GM21360 (cell line): ENCODE results near the gene ST8SIA4.
"Not testable (repeated sequence)": the region's sequence is repeated elsewhere in the genome, so short reads cannot be mapped to it uniquely, and the experiment has no call there.

Experiments
- ATAC-seq: cut with Tn5 transposase; IDR thresholded peaks from one replicate; pipeline ENCODE4 v1.9.1; 2021; ENCODE audit warnings: mild to moderate bottlenecking, moderate library complexity; ENCODE audit not compliant: unreplicated experiment

The ST8SIA4 gene

GRCh38 chr5:100789694-100790093, 113.4 kb downstream of the ST8SIA4 start:
- ATAC-seq: no peak

DNA sequence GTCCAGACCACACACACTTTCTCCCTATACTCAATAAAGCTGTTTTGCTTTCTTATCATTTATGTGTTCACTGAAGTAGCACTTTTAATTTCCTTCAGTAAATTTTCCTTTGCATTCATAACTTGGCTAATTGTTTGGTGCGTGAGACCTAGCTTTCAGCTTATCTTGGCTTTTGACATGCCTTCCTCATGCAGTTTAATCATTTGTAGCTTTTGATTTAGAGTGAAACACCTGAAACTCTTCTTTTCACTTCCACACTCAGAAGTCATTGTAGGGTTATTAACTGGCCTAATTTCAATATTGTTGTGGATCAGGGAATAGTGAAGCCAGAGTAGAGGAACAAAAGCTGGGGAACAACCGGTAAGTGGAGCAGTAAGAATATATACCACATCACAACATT, 114.7 kb downstream of the ST8SIA4 start:
- ATAC-seq: no peak

DNA sequence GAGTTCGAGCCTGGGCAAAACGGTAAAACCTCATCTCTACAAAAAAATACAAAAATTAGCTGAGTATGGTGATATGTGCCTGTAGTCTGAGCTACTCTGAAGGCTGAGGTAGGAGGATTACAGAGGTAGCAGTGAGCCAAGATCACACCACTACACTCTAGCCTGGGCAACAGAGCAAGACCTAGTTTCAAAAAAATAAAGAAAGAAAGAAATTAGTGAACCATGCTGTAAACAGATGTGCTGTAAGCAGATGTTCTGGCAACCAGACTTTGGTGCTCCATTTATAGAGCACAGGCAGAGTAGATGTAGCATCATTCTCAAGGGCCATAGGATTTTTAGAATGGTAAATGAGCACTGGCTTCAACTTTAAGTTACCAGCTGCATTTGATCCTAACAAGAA, 115.4 kb downstream of the ST8SIA4 start:
- ATAC-seq: peak; percentile 90

DNA sequence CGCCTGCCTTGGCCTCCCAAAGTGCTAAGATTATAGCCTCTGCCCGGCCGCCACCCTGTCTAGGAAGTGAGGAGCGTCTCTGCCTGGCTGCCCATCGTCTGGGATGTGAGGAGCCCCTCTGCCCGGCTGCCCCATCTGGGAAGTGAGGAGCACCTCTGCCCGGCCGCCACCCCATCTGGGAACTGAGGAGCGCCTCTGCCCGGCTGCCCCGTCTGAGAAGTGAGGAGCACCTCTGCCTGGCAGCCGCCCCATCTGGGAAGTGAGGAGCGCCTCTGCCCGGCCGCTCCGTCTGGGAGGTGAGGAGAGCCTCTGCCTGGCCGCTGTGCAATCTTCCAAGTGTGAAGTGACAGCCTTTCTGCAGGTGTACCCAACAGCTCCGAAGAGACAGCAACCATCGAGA, 117.5 kb downstream of the ST8SIA4 start:
- not testable (repeated sequence) for ATAC-seq

DNA sequence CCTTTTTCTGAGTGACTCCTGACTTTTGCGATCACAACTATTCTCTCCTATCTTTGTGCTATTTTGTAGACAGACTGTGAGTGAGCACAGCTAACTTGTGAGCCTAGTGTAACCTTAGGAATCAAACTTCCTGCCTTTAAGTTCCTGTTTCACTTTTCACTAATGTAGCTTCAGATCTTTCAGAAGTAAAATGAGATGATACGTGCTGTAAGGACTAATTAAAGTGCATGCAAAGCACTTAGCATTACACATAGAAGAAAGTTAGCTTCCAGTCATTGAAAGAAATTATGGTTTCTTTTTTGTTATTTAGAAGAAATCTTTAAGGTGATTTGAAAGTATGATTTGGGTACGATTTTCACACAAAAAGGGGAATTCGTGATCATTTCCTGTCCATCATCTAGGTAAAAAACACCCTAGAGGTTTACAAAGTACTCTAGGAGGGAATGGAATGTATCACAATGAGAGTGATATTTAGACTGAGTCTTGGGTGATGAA, 122.7 kb downstream of the ST8SIA4 start:
- ATAC-seq: peak; percentile 77

GRCh38 chr5:100779669-100780375, 123.3 kb downstream of the ST8SIA4 start:
- ATAC-seq: peak; percentile 31

DNA sequence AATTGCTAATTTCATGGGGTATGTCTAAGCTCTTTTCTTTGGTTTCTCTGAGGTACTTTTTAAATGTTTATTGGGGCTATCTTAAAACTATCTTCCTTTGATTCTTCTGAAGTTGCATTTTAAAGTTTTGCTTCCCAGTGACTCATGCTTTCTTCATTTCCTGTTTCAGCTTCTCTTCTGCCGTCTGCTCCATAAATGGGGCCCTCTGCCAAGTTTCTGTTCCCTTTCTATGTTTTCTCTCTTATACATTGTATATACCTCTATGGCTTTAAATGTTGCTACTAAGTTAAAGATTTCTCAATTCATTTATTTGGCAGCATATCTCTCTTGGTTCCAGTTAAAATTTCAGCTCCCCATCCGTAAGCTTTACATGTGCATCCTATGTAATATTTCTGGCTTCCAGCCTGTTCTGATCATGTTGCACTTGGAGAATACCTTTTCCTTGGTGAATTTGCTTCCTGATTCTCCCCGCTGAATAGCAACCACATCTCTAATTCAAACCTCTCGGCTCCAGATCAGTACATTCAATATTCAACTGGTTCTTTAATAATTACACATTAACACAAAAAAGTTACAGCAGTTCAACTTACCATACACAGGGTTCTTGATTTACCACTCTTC, 125.3 kb downstream of the ST8SIA4 start:
- ATAC-seq: peak; percentile 72

GRCh38 chr5:100775533-100775855, 127.6 kb downstream of the ST8SIA4 start:
- ATAC-seq: no peak

DNA sequence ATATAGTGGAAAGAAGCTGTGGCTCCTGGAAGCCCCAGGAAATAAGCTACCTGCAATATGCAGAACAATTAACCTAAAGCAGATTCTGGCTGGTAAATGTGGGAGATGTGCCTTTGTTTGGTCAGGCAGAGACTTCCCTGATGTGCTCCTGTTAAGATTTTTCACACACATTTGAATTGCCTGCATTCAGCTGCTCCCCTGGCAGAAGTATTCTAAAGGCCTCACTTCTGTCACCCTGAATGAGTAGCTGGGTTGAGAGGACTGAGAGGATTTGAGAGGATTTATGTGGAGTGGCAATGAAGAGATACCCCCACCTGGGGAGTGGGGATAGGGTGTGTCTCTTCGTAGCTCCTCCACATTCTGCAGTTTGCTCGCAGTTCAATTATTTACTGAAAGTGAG, 130.5 kb downstream of the ST8SIA4 start:
- no peak for ATAC-seq

- no peak for ATAC-seq
Measured at GRCh38 chr5:100772006-100772405, 131.1 kb downstream of the ST8SIA4 start.

GRCh38 chr5:100771181-100771580, 131.9 kb downstream of the ST8SIA4 start:
- ATAC-seq: no peak

DNA sequence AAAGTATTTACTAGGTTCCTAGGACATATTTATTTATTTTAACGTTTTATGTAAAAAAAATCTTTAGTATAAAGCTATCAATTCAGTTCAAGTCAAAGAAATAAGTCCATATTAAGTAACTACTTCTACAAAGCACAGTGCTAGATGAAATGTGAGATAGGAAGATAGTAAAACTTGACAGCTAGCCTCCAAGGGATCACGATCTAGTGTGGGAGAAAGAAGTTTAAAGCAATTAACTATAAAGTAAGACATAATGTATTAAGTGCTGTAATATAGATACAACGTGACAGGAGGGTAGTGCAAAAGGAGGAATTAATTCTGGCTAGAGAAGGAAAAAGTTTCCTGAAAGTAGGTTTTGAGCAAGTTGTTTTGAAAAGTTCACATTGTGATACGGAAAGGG, 134.9 kb downstream of the ST8SIA4 start:
- no peak for ATAC-seq

DNA sequence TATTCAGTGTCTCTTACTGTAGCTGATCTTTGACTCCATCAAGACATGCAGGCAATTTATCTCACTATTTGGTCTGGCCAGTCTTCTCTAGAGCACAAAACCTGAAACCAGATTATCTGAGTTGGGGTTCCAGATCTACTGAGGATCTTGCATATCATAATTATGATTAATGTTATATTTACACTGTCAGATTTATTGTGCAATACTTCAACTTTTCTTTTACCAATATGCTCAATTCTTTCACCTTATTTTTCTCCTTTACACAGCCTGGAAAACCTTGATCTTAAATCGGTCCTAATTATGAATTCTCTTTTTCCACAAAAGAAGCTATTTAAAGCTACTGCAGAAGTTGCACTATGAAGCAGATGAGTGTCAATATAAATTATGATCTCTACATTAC, 140.1 kb downstream of the ST8SIA4 start:
- ATAC-seq: no peak

DNA sequence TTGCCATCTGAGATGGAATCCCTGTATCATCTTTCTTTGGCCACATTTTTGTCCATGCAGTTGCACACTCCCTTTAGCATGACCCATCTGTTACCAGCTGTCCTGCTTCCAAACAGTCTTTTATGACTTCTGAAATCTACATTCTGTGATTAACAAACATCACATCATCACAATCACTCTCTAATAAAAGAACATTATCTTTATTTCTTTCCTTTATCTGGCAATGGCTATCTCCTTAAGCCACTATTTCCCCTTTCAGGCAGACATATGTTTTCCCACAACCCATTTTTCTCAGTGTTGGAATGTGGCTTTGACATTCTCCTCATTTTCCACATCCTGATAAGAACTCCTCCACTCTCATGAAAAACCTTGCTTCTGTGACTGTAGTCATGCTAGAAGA, 141.0 kb downstream of the ST8SIA4 start:
- no peak for ATAC-seq

DNA sequence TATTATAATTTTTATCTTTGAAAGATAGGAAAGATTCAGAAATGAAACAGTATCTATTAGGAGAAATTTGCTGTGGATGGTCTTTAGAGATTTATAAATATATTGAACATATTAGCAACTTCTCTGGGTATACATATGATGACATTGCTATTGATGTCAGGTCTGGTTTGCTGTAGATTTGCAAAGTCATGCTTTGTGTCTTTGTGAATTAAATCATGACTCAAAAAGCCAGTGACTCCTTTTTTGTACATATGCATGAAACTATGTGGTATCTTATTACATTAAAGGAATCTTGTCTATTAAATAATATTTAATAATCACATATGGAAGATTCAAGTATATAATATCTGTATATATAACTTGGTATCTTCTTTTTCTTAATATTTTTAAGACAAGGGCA, 141.9 kb downstream of the ST8SIA4 start:
- no peak for ATAC-seq

- no peak for ATAC-seq
Measured at GRCh38 chr5:100760688-100761087, 142.4 kb downstream of the ST8SIA4 start.

DNA sequence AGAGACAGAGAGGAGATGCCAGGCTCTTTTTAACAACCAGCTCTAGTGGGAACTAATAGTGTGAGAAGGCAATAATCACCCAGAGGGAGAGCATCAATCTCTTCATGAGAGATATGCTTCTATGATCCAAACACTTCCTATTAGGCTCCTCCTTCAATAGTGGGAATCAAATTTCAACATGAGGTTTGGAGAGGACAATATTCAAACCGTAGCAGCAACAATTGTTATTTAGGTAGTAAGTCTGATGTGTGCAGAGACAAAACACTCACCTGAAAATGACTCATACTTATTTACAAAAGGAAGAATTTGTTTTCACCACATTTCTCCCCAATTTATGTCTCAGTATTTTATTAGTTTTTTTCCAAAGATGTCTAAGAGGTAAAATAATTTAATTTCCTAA, 144.3 kb downstream of the ST8SIA4 start:
- no peak for ATAC-seq

GRCh38 chr5:100758306-100758705, 144.8 kb downstream of the ST8SIA4 start:
- no peak for ATAC-seq

DNA sequence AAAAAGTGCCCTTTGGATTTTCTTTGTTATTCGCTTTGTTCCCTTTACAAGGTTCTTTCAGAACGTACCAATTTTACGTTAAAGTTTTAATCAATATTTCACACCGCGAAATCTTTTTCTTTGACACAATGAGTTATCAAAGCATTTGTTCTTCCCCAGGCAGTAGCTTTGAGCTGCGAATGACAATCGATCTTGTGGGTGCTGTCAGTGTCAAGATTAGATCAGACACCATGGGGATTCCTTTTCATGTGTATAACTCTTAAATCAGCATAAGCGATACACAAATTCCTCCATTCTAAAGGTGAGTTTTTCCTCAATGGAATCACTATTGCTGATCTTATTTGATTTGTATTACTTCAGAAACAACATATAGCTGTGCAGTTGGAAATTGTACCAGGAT, 145.5 kb downstream of the ST8SIA4 start:
- no peak for ATAC-seq
